ENCODE measurements around the gene ADPRH. TPM values are rescaled to one million over a fixed set of nuclear protein-coding genes. Genes with fewer than 3 reads are reported as not detected.

The ADPRH gene
- total RNA-seq, 4 donors from 2014 or later = 8.7 to 16.0 (median 14.5) TPM

GRCh38 chr3:119595639-119596334, 16.5 kb downstream of the ADPRH start:
- Histone ChIP-seq H3K27me3 (no peaks in the 10 kb centered on the region), H3K27ac (no peak overlapping the region), H3K4me3 (replicated peaks in 1 of 3) (no peak overlapping the region), H3K9me3 (no peaks in the 10 kb centered on the region), H3K4me1 (peaks cover 0 to 9% of the 10 kb centered on the region in 2 donors), H3K36me3 (no peaks in the 10 kb centered on the region)
- WGBS, 2 donors = 84 to 95% methylated on average over 7 of the region's 7 CpGs
- DNase-seq = no peak
- TF ChIP-seq POLR2A (IDR thresholded peaks at IDR 0.05) (no peak), CTCF (IDR thresholded peaks at IDR 0.05) (no peak)
- intact Hi-C loops (cut with DNase I) = no loop called here

GRCh38 chr3:119596398-119596797, 17.1 kb downstream of the ADPRH start:
- 82 to 87% methylated on average over 6 of the region's 6 CpGs for WGBS, 2 donors
- H3K4me3 ChIP-seq (replicated peaks in 1 of 3) = no peak overlapping the region
- no peaks in the 10 kb centered on the region for H3K9me3 ChIP-seq
- no peak overlapping the region for H3K27ac ChIP-seq
- DNase-seq = no peak
- H3K4me1 ChIP-seq = peaks cover 0 to 9% of the 10 kb centered on the region in 2 donors
- intact Hi-C loops (cut with DNase I) = no loop called here
- no peaks in the 10 kb centered on the region for H3K36me3 ChIP-seq
- no peak for TF ChIP-seq POLR2A (IDR thresholded peaks at IDR 0.05)
- TF ChIP-seq CTCF (IDR thresholded peaks at IDR 0.05) = no peak
- no peaks in the 10 kb centered on the region for H3K27me3 ChIP-seq

- peaks cover 0 to 9% of the 10 kb centered on the region in 2 donors for H3K4me1 ChIP-seq
- no peaks in the 10 kb centered on the region for H3K27me3 ChIP-seq
- H3K36me3 ChIP-seq = no peaks in the 10 kb centered on the region
- H3K9me3 ChIP-seq = no peaks in the 10 kb centered on the region
- no peak for DNase-seq
- intact Hi-C loops (cut with DNase I) = no loop called here
- TF ChIP-seq CTCF (IDR thresholded peaks at IDR 0.05) = no peak
- H3K4me3 ChIP-seq (replicated peaks in 1 of 3) = no peak within 1 kb of the TSS
- H3K27ac ChIP-seq = peak within 1 kb of the TSS; percentile 12 to 62 (median 51)
- 70 to 73% methylated on average over 7 of the region's 7 CpGs for WGBS, 2 donors
These were observed 18.4 kb downstream of the ADPRH start, which contains the start of gene PLA1A for GRCh38 chr3:119597548-119598288. PLA1A (plus strand) TSS chr3:119597885; CDS start chr3:119597914, 29 bp downstream.

- H3K27ac ChIP-seq = peak overlapping the region in 1 of 3 donors; percentile 62
- intact Hi-C loops (cut with DNase I) = no loop called here
- WGBS, 2 donors = 85 to 92% methylated on average over 1 of the region's 1 CpG
- H3K36me3 ChIP-seq = no peaks in the 10 kb centered on the region
- H3K4me3 ChIP-seq (replicated peaks in 1 of 3) = no peak overlapping the region
- peaks cover 0 to 9% of the 10 kb centered on the region in 2 donors for H3K4me1 ChIP-seq
- TF ChIP-seq CTCF (IDR thresholded peaks at IDR 0.05) = no peak
- no peak for TF ChIP-seq POLR2A (IDR thresholded peaks at IDR 0.05)
- no peaks in the 10 kb centered on the region for H3K27me3 ChIP-seq
- no peak for DNase-seq
- H3K9me3 ChIP-seq = no peaks in the 10 kb centered on the region
These were observed 19.3 kb downstream of the ADPRH start for GRCh38 chr3:119598410-119599098.

Measured in thyroid gland (tissue), 4 donors.